WTC11 (cell line): ENCODE data around the gene NAB2. TPM values are rescaled to one million over a fixed set of nuclear protein-coding genes. Genes with fewer than 3 reads are reported as not detected.

Experiments
- ATAC-seq: fragments of 200-7000 bp; cut with Tn5 transposase; 2 replicates; pipeline ENCODE4 v1.10.0; 2021; ENCODE audit warnings: mild to moderate bottlenecking, moderate library complexity
- CTCF ChIA-PET: fragments of 300-600 bp; sonication (Branson Sonifier 250); formaldehyde crosslinking; loops from one replicate; lab custom pipeline; 2021; ENCODE audit warnings: antibody characterized with exemption; lab: Charles Lee
- POLR2A ChIA-PET: fragments of 350-600 bp; sonication (Branson Sonifier 250); formaldehyde crosslinking; loops from one replicate; lab custom pipeline; 2021; ENCODE audit warnings: antibody characterized with exemption; lab: Charles Lee
- DNase-seq: peaks from one replicate; pipeline ENCODE4 v3.0.0; 2021; ENCODE audit warnings: low spot score
- H3K27ac Mint-ChIP-seq: 2 replicates; pipeline ENCODE4 v1.8.0; 2021; ENCODE audit warnings: mixed read lengths
- H3K27me3 Mint-ChIP-seq: 2 replicates; pipeline ENCODE4 v1.8.0; 2021; ENCODE audit warnings: low read depth, mild to moderate bottlenecking, moderate library complexity, mixed read lengths
- H3K36me3 Mint-ChIP-seq: 2 replicates; pipeline ENCODE4 v1.8.0; 2021; ENCODE audit warnings: mixed read lengths
- H3K4me1 Mint-ChIP-seq: 2 replicates; pipeline ENCODE4 v1.8.0; 2022; ENCODE audit warnings: mixed read lengths
- H3K4me3 Mint-ChIP-seq: 2 replicates; pipeline ENCODE4 v1.8.0; 2021; ENCODE audit warnings: mild to moderate bottlenecking, moderate library complexity, mixed read lengths
- H3K9me3 Mint-ChIP-seq: 2 replicates; pipeline ENCODE4 v1.8.0; 2021; ENCODE audit warnings: mixed read lengths
- AFF4 ChIP-seq: sonication (generic); formaldehyde crosslinking; IDR thresholded peaks from 2 replicates; pipeline ENCODE4 v1.8.1; 2023; ENCODE audit warnings: mild to moderate bottlenecking, missing genetic modification reagents, borderline replicate concordance
- ATF6 ChIP-seq: sonication (generic); formaldehyde crosslinking; IDR thresholded peaks from 2 replicates; pipeline ENCODE4 v1.8.1; 2023; ENCODE audit warnings: mild to moderate bottlenecking, missing genetic modification reagents
- CBFB ChIP-seq: sonication (generic); formaldehyde crosslinking; IDR thresholded peaks from 2 replicates; pipeline ENCODE4 v1.8.1; 2022; ENCODE audit warnings: mild to moderate bottlenecking, low read depth, missing genetic modification reagents
- CTCF ChIP-seq: fragments of 200-600 bp; IDR thresholded peaks from 2 replicates; pipeline ENCODE4 v1.8.0; 2022; ENCODE audit warnings: antibody characterized with exemption
- E2F5 ChIP-seq: sonication (generic); formaldehyde crosslinking; IDR thresholded peaks from 2 replicates; pipeline ENCODE4 v1.8.1; 2022; ENCODE audit warnings: mild to moderate bottlenecking, moderate library complexity, missing genetic modification reagents
- EMX1 ChIP-seq: fragments of 250-450 bp; sonication (Bioruptor Pico); IDR thresholded peaks from 2 replicates; pipeline ENCODE4 v1.8.0; 2021; ENCODE audit warnings: mild to moderate bottlenecking
- FOXP4 ChIP-seq: sonication (generic); formaldehyde crosslinking; IDR thresholded peaks from 2 replicates; pipeline ENCODE4 v1.8.0; 2022; ENCODE audit warnings: mild to moderate bottlenecking, missing genetic modification reagents
- KAT7 ChIP-seq: sonication (generic); formaldehyde crosslinking; IDR thresholded peaks from 2 replicates; pipeline ENCODE4 v1.8.1; 2023; ENCODE audit warnings: missing genetic modification reagents, mild to moderate bottlenecking, borderline replicate concordance
- NR2C2 ChIP-seq: sonication (generic); formaldehyde crosslinking; IDR thresholded peaks from 2 replicates; pipeline ENCODE4 v1.8.0; 2022; ENCODE audit warnings: mild to moderate bottlenecking, missing genetic modification reagents
- SMAD4 ChIP-seq: sonication (generic); formaldehyde crosslinking; IDR thresholded peaks from 2 replicates; pipeline ENCODE4 v1.8.0; 2022; ENCODE audit warnings: mild to moderate bottlenecking, missing genetic modification reagents
- USF1 ChIP-seq: sonication (generic); formaldehyde crosslinking; IDR thresholded peaks from 2 replicates; pipeline ENCODE4 v1.8.0; 2022; ENCODE audit warnings: mild to moderate bottlenecking, missing genetic modification reagents
- ZBTB43 ChIP-seq: sonication (generic); formaldehyde crosslinking; IDR thresholded peaks from 2 replicates; pipeline ENCODE4 v1.8.1; 2023; ENCODE audit warnings: mild to moderate bottlenecking, missing genetic modification reagents
- ZNF263 ChIP-seq: sonication (generic); formaldehyde crosslinking; IDR thresholded peaks from 2 replicates; pipeline ENCODE4 v1.8.1; 2022; ENCODE audit warnings: low read depth, mild to moderate bottlenecking, moderate library complexity, missing genetic modification reagents
- ZNF317 ChIP-seq: sonication (generic); formaldehyde crosslinking; IDR thresholded peaks from 2 replicates; pipeline ENCODE4 v1.8.1; 2023; ENCODE audit warnings: low read depth, mild to moderate bottlenecking, moderate library complexity, missing genetic modification reagents, borderline replicate concordance
- ZNF396 ChIP-seq: fragments of 250-450 bp; sonication (Bioruptor Pico); IDR thresholded peaks from 2 replicates; pipeline ENCODE4 v1.8.0; 2021; ENCODE audit warnings: mild to moderate bottlenecking, moderate library complexity, borderline replicate concordance
- ZNF425 ChIP-seq: fragments of 250-450 bp; sonication (Bioruptor Pico); conservative IDR thresholded peaks from 2 replicates; pipeline ENCODE4 v1.9.0; 2021; ENCODE audit warnings: mild to moderate bottlenecking
- ZSCAN18 ChIP-seq: fragments of 250-450 bp; sonication (Bioruptor Pico); IDR thresholded peaks from 2 replicates; pipeline ENCODE4 v2.1.2; 2022; ENCODE audit warnings: mild to moderate bottlenecking, moderate library complexity
- total RNA-seq: library from RNA; stranded (reverse); gene quantifications from 3 replicates; pipeline ENCODE4 v1.2.3, GENCODE V29; 2021

The NAB2 gene
- total RNA-seq, 1 experiment from 2014 or later, result 20.5 TPM

GRCh38 chr12:57133916-57134315 is 45.0 kb downstream of the NAB2 start:
- no peak for ATAC-seq
- Mint-ChIP-seq H3K4me3 (no peak overlapping the region; the same call in 1 of the 2 replicates), H3K27me3 (no peaks in the 10 kb centered on the region), H3K36me3 (peaks cover 4% of the 10 kb centered on the region; the same call in 1 of the 2 replicates), H3K9me3 (no peaks in the 10 kb centered on the region), H3K4me1 (peaks cover 70% of the 10 kb centered on the region), H3K27ac (peak overlapping the region; percentile 82)
- TF ChIP-seq E2F5 (CRISPR knock-in tag), result no peak
- no peak for TF ChIP-seq CTCF
- no peak for TF ChIP-seq SMAD4
- no peak for TF ChIP-seq ZBTB43 (CRISPR knock-in tag)
- no peak for TF ChIP-seq CBFB (CRISPR knock-in tag)
- TF ChIP-seq ZNF396, result no peak
- TF ChIP-seq KAT7 (CRISPR knock-in tag), result no peak
- TF ChIP-seq NR2C2 (CRISPR knock-in tag), result no peak
- no peak for TF ChIP-seq AFF4 (CRISPR knock-in tag)
- TF ChIP-seq ZNF425, result no peak
- TF ChIP-seq ZNF263 (CRISPR knock-in tag), result no peak
- ChIA-PET POLR2A (no interaction called here), CTCF (interaction anchor here (0.7 to 2.3 kb wide), 7 partner anchors 10 to 109 kb away, joined by 3 to 11 read pairs (median 8); no protein-coding TSS in a partner anchor)
- DNase-seq, result no peak

GRCh38 chr12:57134949-57135348 is 46.0 kb downstream of the NAB2 start:
- DNase-seq (no peak), ATAC-seq (no peak; the same call in 1 of the 2 replicates)
- CTCF ChIA-PET, result interaction anchor here (0.6 to 3.2 kb wide), 13 partner anchors 8 to 340 kb away, joined by 3 to 17 read pairs (median 5); partner anchors contain the start of gene STAT6
- POLR2A ChIA-PET, result interaction anchor here (0.9 to 1.6 kb wide), 2 partner anchors 37 to 46 kb away, joined by 3 to 7 read pairs; partner anchors contain the start of gene NAB2
- Mint-ChIP-seq H3K4me3 (no peak overlapping the region), H3K27ac (peak overlapping the region; percentile 96), H3K4me1 (peaks cover 65% of the 10 kb centered on the region), H3K36me3 (peaks cover 13% of the 10 kb centered on the region), H3K27me3 (no peaks in the 10 kb centered on the region), H3K9me3 (no peaks in the 10 kb centered on the region)
- no peak for TF ChIP-seq ZSCAN18 (CRISPR knock-in tag)
- no peak for TF ChIP-seq ZNF263 (CRISPR knock-in tag)
- TF ChIP-seq ZNF317 (CRISPR knock-in tag), result no peak
- TF ChIP-seq FOXP4 (CRISPR knock-in tag), result no peak
- no peak for TF ChIP-seq SMAD4
- TF ChIP-seq ATF6, result no peak
- no peak for TF ChIP-seq EMX1 (CRISPR knock-in tag)
- no peak for TF ChIP-seq USF1
